GM23338 (cell line): ENCODE results near the gene CDH18. TPM values are rescaled to one million over a fixed set of nuclear protein-coding genes. Genes with fewer than 3 reads are reported as not detected.

ENCODE experiments used
- ATAC-seq: fragments of 200-7000 bp; cut with Tn5 transposase; 3 replicates; pipeline ENCODE4 v1.9.1; 2020
- DNase-seq: peaks from one replicate; pipeline ENCODE4 v3.0.0-alpha.2; 2015; ENCODE audit warnings: low spot score
- H2AFZ ChIP-seq: fragments of 200-600 bp; sonication (generic); 2 replicates; pipeline ENCODE4 v1.8.0; 2016; ENCODE audit warnings: antibody characterized with exemption, mild to moderate bottlenecking, moderate library complexity
- H3F3A ChIP-seq: fragments of 200-600 bp; sonication (generic); replicated peaks from 2 replicates; pipeline ENCODE4 v1.8.0; 2017; ENCODE audit warnings: antibody characterized with exemption, mixed run types, low read depth
- H3K27ac ChIP-seq: fragments of 200-600 bp; sonication (generic); 2 replicates; pipeline ENCODE4 v1.6.1; 2016; ENCODE audit warnings: low read depth
- H3K27me3 ChIP-seq: fragments of 200-600 bp; sonication (generic); 2 replicates; pipeline ENCODE4 v1.8.0; 2016; ENCODE audit warnings: mild to moderate bottlenecking, mixed run types, moderate library complexity; ENCODE audit not compliant: insufficient read depth
- H3K36me3 ChIP-seq: fragments of 200-600 bp; sonication (generic); 2 replicates; pipeline ENCODE4 v1.8.0; 2016; ENCODE audit warnings: mild to moderate bottlenecking; ENCODE audit not compliant: insufficient read depth
- H3K4me1 ChIP-seq: fragments of 200-600 bp; sonication (generic); 2 replicates; pipeline ENCODE4 v1.8.0; 2016; ENCODE audit warnings: mild to moderate bottlenecking, moderate library complexity; ENCODE audit not compliant: insufficient read depth
- H3K4me2 ChIP-seq: fragments of 200-600 bp; sonication (generic); 2 replicates; pipeline ENCODE4 v1.7.1; 2017; ENCODE audit warnings: mixed run types
- H3K4me3 ChIP-seq: fragments of 200-600 bp; sonication (generic); 2 replicates; pipeline ENCODE4 v1.6.1; 2016; ENCODE audit warnings: mixed run types
- H3K79me2 ChIP-seq: fragments of 200-600 bp; sonication (generic); replicated peaks from 2 replicates; pipeline ENCODE4 v1.8.0; 2017; ENCODE audit warnings: mild to moderate bottlenecking; ENCODE audit not compliant: insufficient read depth
- H3K9me2 ChIP-seq: fragments of 200-600 bp; sonication (generic); 2 replicates; pipeline ENCODE4 v1.8.0; 2017; ENCODE audit not compliant: insufficient read depth
- H4K20me1 ChIP-seq: fragments of 200-600 bp; sonication (generic); replicated peaks from 2 replicates; pipeline ENCODE4 v1.8.0; 2017; ENCODE audit warnings: mild to moderate bottlenecking; ENCODE audit not compliant: insufficient read depth
- H3K27ac Mint-ChIP-seq: 2 replicates; pipeline ENCODE4 v1.8.0; 2020; ENCODE audit warnings: inconsistent platforms, mild to moderate bottlenecking, moderate library complexity, mixed read lengths
- H3K27me3 Mint-ChIP-seq: 3 replicates; pipeline ENCODE4 v1.8.0; 2022; ENCODE audit warnings: low read depth, mild to moderate bottlenecking, moderate library complexity, mixed read lengths, inconsistent platforms; ENCODE audit not compliant: insufficient read depth, poor library complexity
- H3K36me3 Mint-ChIP-seq: 3 replicates; pipeline ENCODE4 v1.8.0; 2021; ENCODE audit warnings: low read depth, mild to moderate bottlenecking, inconsistent platforms, moderate library complexity, mixed read lengths
- H3K4me1 Mint-ChIP-seq: 3 replicates; pipeline ENCODE4 v1.8.0; 2020; ENCODE audit warnings: mild to moderate bottlenecking, inconsistent platforms, mixed read lengths
- H3K4me3 Mint-ChIP-seq: 3 replicates; pipeline ENCODE4 v1.8.0; 2021; ENCODE audit warnings: moderate library complexity, mild to moderate bottlenecking, inconsistent platforms, mixed read lengths
- H3K9me3 Mint-ChIP-seq: 3 replicates; pipeline ENCODE4 v1.8.0; 2020; ENCODE audit warnings: moderate library complexity, mild to moderate bottlenecking, inconsistent platforms, mixed read lengths
- CREB1 ChIP-seq: fragments of 250-450 bp; sonication (Bioruptor Pico); IDR thresholded peaks from 2 replicates; pipeline ENCODE4 v1.5.0; 2020; ENCODE audit warnings: low read depth, mild to moderate bottlenecking, moderate library complexity
- CTCF ChIP-seq, 2 experiments: fragments of 200-600 bp in 1 of 2; sonication (generic) in 1 of 2; conservative IDR thresholded peaks; 2 replicates each; pipeline versions ENCODE4 v1.5.1 to v1.6.1; 2016 to 2017; ENCODE audit warnings: antibody characterized with exemption in 2 of 2, low read depth in 2 of 2, mild to moderate bottlenecking in 2 of 2, moderate library complexity in 1 of 2
- EZH2 ChIP-seq: fragments of 200-600 bp; sonication (generic); IDR thresholded peaks from one replicate; pipeline ENCODE4 v1.8.0; 2017; ENCODE audit warnings: antibody characterized with exemption, mild to moderate bottlenecking, low read depth; ENCODE audit not compliant: unreplicated experiment
- EZH2phosphoT487 ChIP-seq: fragments of 200-600 bp; sonication (generic); IDR thresholded peaks from one replicate; pipeline ENCODE4 v1.8.1; 2018; ENCODE audit warnings: antibody characterized with exemption; ENCODE audit not compliant: unreplicated experiment
- JUNB ChIP-seq: IDR thresholded peaks from one replicate; pipeline ENCODE4 v1.6.1; 2016; ENCODE audit warnings: antibody characterized with exemption; ENCODE audit not compliant: unreplicated experiment
- NANOG ChIP-seq: IDR thresholded peaks from 2 replicates; pipeline ENCODE4 v1.6.1; 2016; ENCODE audit warnings: antibody characterized with exemption, borderline replicate concordance
- POLR2AphosphoS5 ChIP-seq: IDR thresholded peaks from 2 replicates; pipeline ENCODE4 v1.6.1; 2016; ENCODE audit warnings: antibody characterized with exemption, low read depth
- STAT1 ChIP-seq: IDR thresholded peaks from one replicate; pipeline ENCODE4 v1.6.1; 2016; ENCODE audit warnings: antibody characterized with exemption; ENCODE audit not compliant: unreplicated experiment
- ZNF114 ChIP-seq: fragments of 250-450 bp; sonication (Bioruptor Pico); IDR thresholded peaks from 2 replicates; pipeline ENCODE4 v1.5.0; 2020; ENCODE audit warnings: mild to moderate bottlenecking, moderate library complexity
- ZNF331 ChIP-seq: fragments of 250-450 bp; sonication (Bioruptor Pico); IDR thresholded peaks from 2 replicates; pipeline ENCODE4 v1.5.0; 2020; ENCODE audit warnings: low read depth, mild to moderate bottlenecking, moderate library complexity
- ZNF462 ChIP-seq: fragments of 250-450 bp; sonication (Bioruptor Pico); IDR thresholded peaks from 2 replicates; pipeline ENCODE4 v1.5.0; 2020; ENCODE audit warnings: mild to moderate bottlenecking, moderate library complexity
- polyA plus RNA-seq: library from polyadenylated mRNA; unstranded; fragments of >200 nt; fragmentation: Nextera tagmentation; extraction: Ambion mirVana; gene quantifications from 2 replicates; pipeline ENCODE4 v1.2.1, GENCODE V29; 2016
- total RNA-seq: library from RNA; depleted of rRNA; stranded (reverse); fragments of >200 nt; shearing (Covaris generic); gene quantifications from 2 replicates; pipeline ENCODE4 v1.2.3, GENCODE V29; 2014
- TF ChIP-seq, protein P1 (sequence below): IDR thresholded peaks from 2 replicates; pipeline ENCODE4 v1.6.1; 2016; ENCODE audit warnings: antibody characterized with exemption
- TF ChIP-seq, protein P2 (sequence below): IDR thresholded peaks from one replicate; pipeline ENCODE4 v1.6.1; 2018; ENCODE audit warnings: antibody characterized with exemption; ENCODE audit not compliant: unreplicated experiment

Gene CDH18
- total and polyA plus RNA-seq, 2 experiments from 2014 or later = 1.3 TPM; not detected in 1

DNA sequence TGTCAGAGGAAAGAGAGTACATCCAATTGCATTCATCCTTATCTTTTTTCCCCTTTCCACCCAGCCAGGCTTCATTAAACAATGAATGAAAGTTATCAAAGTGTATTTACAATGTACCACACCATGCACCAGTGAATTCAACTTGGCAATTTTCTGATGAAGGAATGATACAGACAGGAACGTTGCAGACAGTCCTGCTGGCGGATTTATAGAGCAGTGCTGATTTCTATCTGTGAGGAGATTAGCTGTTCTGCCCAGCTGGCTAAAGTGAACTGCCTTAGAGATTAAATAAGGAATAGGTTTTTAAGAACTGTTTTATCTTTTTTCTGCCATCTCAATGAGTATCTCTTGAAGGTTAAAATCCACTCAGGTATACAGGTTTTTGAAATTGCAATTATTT is 403.9 kb downstream of the CDH18 start:
- no peak for DNase-seq
- Histone ChIP-seq H3K4me3 (no peak overlapping the region), H3K9me2 (no peaks in the 10 kb centered on the region), H3F3A (no peaks in the 10 kb centered on the region), H2AFZ (no peak overlapping the region), H3K27me3 (no peaks in the 10 kb centered on the region), H3K4me1 (peaks cover 10% of the 10 kb centered on the region; the same call in 1 of the 2 replicates), H3K27ac (no peak overlapping the region), H3K36me3 (no peaks in the 10 kb centered on the region), H3K79me2 (no peaks in the 10 kb centered on the region), H4K20me1 (no peaks in the 10 kb centered on the region), H3K4me2 (0 out of 2 replicates have a peak overlapping the region, but pooled peaks have one; percentile 0)
- H3K4me1 Mint-ChIP-seq = peaks cover 10% of the 10 kb centered on the region; the same call in 2 of the 3 replicates
- TF ChIP-seq ZNF114 (CRISPR knock-in tag) = no peak
- TF ChIP-seq POLR2AphosphoS5 = no peak
- TF ChIP-seq CTCF (conservative IDR thresholded peaks at IDR 0.05; ENCODE audit: low read depth in 2 of 2) = no peak
- no peak for TF ChIP-seq ZNF331 (CRISPR knock-in tag)
- TF ChIP-seq JUNB = no peak
- TF ChIP-seq ZNF462 = no peak
- TF ChIP-seq EZH2phosphoT487 = no peak
- TF ChIP-seq, protein P1, sequence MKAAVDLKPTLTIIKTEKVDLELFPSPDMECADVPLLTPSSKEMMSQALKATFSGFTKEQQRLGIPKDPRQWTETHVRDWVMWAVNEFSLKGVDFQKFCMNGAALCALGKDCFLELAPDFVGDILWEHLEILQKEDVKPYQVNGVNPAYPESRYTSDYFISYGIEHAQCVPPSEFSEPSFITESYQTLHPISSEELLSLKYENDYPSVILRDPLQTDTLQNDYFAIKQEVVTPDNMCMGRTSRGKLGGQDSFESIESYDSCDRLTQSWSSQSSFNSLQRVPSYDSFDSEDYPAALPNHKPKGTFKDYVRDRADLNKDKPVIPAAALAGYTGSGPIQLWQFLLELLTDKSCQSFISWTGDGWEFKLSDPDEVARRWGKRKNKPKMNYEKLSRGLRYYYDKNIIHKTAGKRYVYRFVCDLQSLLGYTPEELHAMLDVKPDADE = no peak
- TF ChIP-seq EZH2 = no peak
- TF ChIP-seq NANOG = no peak
- TF ChIP-seq, protein P2, sequence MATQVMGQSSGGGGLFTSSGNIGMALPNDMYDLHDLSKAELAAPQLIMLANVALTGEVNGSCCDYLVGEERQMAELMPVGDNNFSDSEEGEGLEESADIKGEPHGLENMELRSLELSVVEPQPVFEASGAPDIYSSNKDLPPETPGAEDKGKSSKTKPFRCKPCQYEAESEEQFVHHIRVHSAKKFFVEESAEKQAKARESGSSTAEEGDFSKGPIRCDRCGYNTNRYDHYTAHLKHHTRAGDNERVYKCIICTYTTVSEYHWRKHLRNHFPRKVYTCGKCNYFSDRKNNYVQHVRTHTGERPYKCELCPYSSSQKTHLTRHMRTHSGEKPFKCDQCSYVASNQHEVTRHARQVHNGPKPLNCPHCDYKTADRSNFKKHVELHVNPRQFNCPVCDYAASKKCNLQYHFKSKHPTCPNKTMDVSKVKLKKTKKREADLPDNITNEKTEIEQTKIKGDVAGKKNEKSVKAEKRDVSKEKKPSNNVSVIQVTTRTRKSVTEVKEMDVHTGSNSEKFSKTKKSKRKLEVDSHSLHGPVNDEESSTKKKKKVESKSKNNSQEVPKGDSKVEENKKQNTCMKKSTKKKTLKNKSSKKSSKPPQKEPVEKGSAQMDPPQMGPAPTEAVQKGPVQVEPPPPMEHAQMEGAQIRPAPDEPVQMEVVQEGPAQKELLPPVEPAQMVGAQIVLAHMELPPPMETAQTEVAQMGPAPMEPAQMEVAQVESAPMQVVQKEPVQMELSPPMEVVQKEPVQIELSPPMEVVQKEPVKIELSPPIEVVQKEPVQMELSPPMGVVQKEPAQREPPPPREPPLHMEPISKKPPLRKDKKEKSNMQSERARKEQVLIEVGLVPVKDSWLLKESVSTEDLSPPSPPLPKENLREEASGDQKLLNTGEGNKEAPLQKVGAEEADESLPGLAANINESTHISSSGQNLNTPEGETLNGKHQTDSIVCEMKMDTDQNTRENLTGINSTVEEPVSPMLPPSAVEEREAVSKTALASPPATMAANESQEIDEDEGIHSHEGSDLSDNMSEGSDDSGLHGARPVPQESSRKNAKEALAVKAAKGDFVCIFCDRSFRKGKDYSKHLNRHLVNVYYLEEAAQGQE = no peak
- no peak for TF ChIP-seq CREB1
- TF ChIP-seq STAT1 = no peak
- no peaks in the 10 kb centered on the region for H3K36me3 Mint-ChIP-seq
- no peak for ATAC-seq
- no peak overlapping the region for H3K4me3 Mint-ChIP-seq
- H3K27me3 Mint-ChIP-seq = no peaks in the 10 kb centered on the region
- H3K9me3 Mint-ChIP-seq = peaks cover 4% of the 10 kb centered on the region; the same call in 1 of the 3 replicates
- no peak overlapping the region for H3K27ac Mint-ChIP-seq
